AG04449 (cell line): ENCODE data around the gene NADK2.

Experiments used
- CTCF ChIA-PET: fragments of 350-600 bp; formaldehyde crosslinking; extraction: SDS; loops from one replicate; lab custom pipeline; 2021; ENCODE audit warnings: antibody characterized with exemption; lab: Yijun Ruan, JAX
- POLR2A ChIA-PET: fragments of 400-600, 350-600 bp; formaldehyde crosslinking; extraction: SDS; loops from one replicate; lab custom pipeline; 2020; ENCODE audit warnings: antibody characterized with exemption, inconsistent platforms; lab: Yijun Ruan, JAX
- DNase-seq: peaks from one replicate; pipeline ENCODE4 v3.0.0-alpha.2; 2010; ENCODE audit warnings: low read depth, low spot score
- H3K4me3 ChIP-seq: 2 replicates; pipeline ENCODE4 v1.5.1; 2011; ENCODE audit warnings: low read depth, mild to moderate bottlenecking, control low read depth, low read length
- CTCF ChIP-seq: IDR thresholded peaks from one replicate; pipeline ENCODE4 v1.5.1; 2011; ENCODE audit warnings: mild to moderate bottlenecking, moderate library complexity, low read length, control low read depth, inconsistent platforms; ENCODE audit not compliant: insufficient read depth; ENCODE audit errors: missing control alignments

NADK2 gene

GRCh38 chr5:36252722-36253365, 11.1 kb upstream of the NADK2 start:
- ChIA-PET POLR2A (no interaction called here), CTCF (interaction anchor here (0.6 to 4.2 kb wide), 7 partner anchors 8 to 440 kb away, joined by 3 to 30 read pairs (median 5); partner anchors contain the start of gene NADK2)
- no peak overlapping the region for H3K4me3 ChIP-seq
- TF ChIP-seq CTCF: no peak
- DNase-seq: no peak

GRCh38 chr5:36251218-36251617, 9.5 kb upstream of the NADK2 start:
- POLR2A ChIA-PET: interaction anchor here (0.6 kb wide), 1 partner anchor 1488 kb away, joined by 3 read pairs; no protein-coding TSS in a partner anchor

GRCh38 chr5:36250427-36250826, 8.7 kb upstream of the NADK2 start:
- CTCF ChIA-PET: interaction anchor here (2.2 to 4.2 kb wide), 3 partner anchors 9 to 148 kb away, joined by 10 to 30 read pairs (median 27); partner anchors contain the start of gene NADK2
- TF ChIP-seq CTCF: no peak
- DNase-seq: no peak
- no peak overlapping the region for H3K4me3 ChIP-seq
- POLR2A ChIA-PET: no interaction called here

More at GRCh38 chr5:36251218-36251617, 9.5 kb upstream of the NADK2 start:
- H3K4me3 ChIP-seq: no peak overlapping the region
- no peak for DNase-seq
- no peak for TF ChIP-seq CTCF
- CTCF ChIA-PET: interaction anchor here (1.3 to 4.2 kb wide), 6 partner anchors 10 to 444 kb away, joined by 3 to 30 read pairs (median 11); partner anchors contain the start of gene NADK2

GRCh38 chr5:36246036-36246800, 4.5 kb upstream of the NADK2 start:
- DNase-seq: no peak
- CTCF ChIA-PET: interaction anchor here (1.1 to 1.5 kb wide), 3 partner anchors 17 to 168 kb away, joined by 3 to 6 read pairs (median 3); no protein-coding TSS in a partner anchor
- H3K4me3 ChIP-seq: no peak overlapping the region
- no peak for TF ChIP-seq CTCF
- POLR2A ChIA-PET: interaction anchor here (0.6 kb wide), 1 partner anchor 93 kb away, joined by 3 read pairs; no protein-coding TSS in a partner anchor

- TF ChIP-seq CTCF: no peak
- H3K4me3 ChIP-seq: no peak overlapping the region
- DNase-seq: no peak
- ChIA-PET CTCF (interaction anchor here (1.2 to 4.8 kb wide), 4 partner anchors 9 to 155 kb away, joined by 3 to 31 read pairs (median 14); no protein-coding TSS in a partner anchor), POLR2A (no interaction called here)
These were observed 2.4 kb upstream of the NADK2 start for GRCh38 chr5:36244076-36244475.
